Measurements from ENCODE around the gene MRE11.

The MRE11 gene

DNA sequence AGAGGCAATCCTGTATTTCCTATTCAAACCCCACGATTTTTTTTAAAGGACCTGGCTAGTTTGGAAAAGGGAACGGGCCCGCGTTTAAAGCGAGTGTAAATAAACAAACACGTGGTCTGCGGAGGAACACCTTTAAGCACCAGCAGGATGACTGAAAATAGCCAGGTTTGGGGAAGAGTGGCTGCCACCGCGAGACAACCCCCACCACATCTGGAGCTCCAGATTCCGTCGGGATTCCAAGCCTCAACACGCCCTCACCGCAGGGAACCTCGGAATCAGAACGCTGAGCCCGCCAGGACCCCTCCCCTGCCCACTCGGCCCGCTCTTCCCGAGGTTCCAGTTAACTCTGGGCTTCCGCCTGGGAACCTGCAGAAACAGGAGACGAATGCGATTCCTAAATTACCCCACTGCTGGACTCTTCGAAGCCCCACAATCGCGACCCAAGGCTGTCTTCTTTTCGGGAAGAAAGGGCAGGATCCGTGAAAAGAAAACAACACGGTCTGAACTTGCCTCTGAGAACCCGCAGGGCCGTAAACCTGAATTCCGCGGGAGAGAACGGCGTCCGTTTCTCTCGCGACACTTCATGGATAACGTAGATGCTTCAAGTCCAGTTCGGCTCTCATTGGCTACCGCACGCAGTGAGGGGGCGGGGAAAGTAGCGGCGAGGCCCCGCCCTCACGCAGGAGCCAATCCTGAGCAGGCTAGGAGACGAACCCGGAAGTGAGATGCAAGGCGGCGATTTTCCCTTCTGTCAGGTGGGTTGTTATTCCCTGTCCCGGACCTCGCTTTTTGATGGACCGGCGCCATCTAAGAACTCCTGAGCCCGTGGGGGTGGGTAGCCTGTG, at the start of gene MRE11, which contains the start of gene ANKRD49:
Gene MRE11, minus strand, starts transcription at position 564 of the 845 bp plus-strand sequence. CDS start 1,043 bp downstream, outside the sequence.
Gene ANKRD49, plus strand, starts transcription at position 704 of the 845 bp plus-strand sequence. CDS start 2,710 bp downstream, outside the sequence.
- peak within 1 kb of the TSS; percentile 91 for H3K4me3 Mint-ChIP-seq
- H3K27ac Mint-ChIP-seq = peak within 1 kb of the TSS; percentile 89
- peak; percentile 97 for DNase-seq (ENCODE audit: low spot score)
- H3K36me3 Mint-ChIP-seq (ENCODE audit: low read depth) = peaks cover 35% of the 10 kb centered on the region
- no peaks in the 10 kb centered on the region for H3K27me3 Mint-ChIP-seq (ENCODE audit: low read depth)
- peaks cover 36% of the 10 kb centered on the region for H3K4me1 Mint-ChIP-seq (ENCODE audit: low read depth)
- H3K9me3 Mint-ChIP-seq = no peaks in the 10 kb centered on the region

GRCh38 chr11:94539420-94539819, 45.8 kb upstream of the MRE11 start:
- peaks cover 27% of the 10 kb centered on the region for H3K27me3 Mint-ChIP-seq (ENCODE audit: low read depth)
- H3K36me3 Mint-ChIP-seq (ENCODE audit: low read depth) = no peaks in the 10 kb centered on the region
- H3K9me3 Mint-ChIP-seq = no peaks in the 10 kb centered on the region
- H3K27ac Mint-ChIP-seq = no peak overlapping the region
- no peak for DNase-seq (ENCODE audit: low spot score)
- no peak overlapping the region for H3K4me3 Mint-ChIP-seq
- peaks cover 9% of the 10 kb centered on the region for H3K4me1 Mint-ChIP-seq (ENCODE audit: low read depth)

- H3K27me3 Mint-ChIP-seq (ENCODE audit: low read depth) = peaks cover 41% of the 10 kb centered on the region
- H3K9me3 Mint-ChIP-seq = no peaks in the 10 kb centered on the region
- H3K4me3 Mint-ChIP-seq = no peak overlapping the region
- H3K27ac Mint-ChIP-seq = no peak overlapping the region
- no peaks in the 10 kb centered on the region for H3K36me3 Mint-ChIP-seq (ENCODE audit: low read depth)
- DNase-seq (ENCODE audit: low spot score) = no peak
- no peaks in the 10 kb centered on the region for H3K4me1 Mint-ChIP-seq (ENCODE audit: low read depth)
Observed at GRCh38 chr11:94537031-94537600, 43.5 kb upstream of the MRE11 start.

DNA sequence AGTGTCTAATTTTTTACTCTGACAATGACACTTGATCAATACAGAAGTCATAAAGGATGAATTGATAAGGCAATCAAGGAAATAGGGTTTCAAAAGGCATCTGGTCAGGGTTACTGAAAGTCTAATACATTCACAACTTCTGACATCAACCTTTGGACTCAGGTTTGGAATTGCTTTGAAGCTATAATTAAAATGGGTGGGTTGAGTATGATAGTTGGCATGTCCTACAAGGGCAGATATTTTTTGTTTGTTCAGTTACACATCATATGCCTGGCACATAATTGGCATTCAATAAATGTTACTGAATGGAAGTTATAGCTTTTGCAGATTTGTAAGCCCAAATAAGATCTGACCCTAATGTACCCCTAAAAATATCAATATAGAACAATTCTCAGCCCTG, 42.7 kb upstream of the MRE11 start:
- Mint-ChIP-seq H3K27me3 (ENCODE audit: low read depth) (peaks cover 41% of the 10 kb centered on the region), H3K9me3 (no peaks in the 10 kb centered on the region), H3K4me1 (ENCODE audit: low read depth) (no peaks in the 10 kb centered on the region), H3K27ac (no peak overlapping the region), H3K4me3 (no peak overlapping the region), H3K36me3 (ENCODE audit: low read depth) (no peaks in the 10 kb centered on the region)
- DNase-seq (ENCODE audit: low spot score) = no peak

GRCh38 chr11:94533696-94534630, 40.3 kb upstream of the MRE11 start:
- H3K36me3 Mint-ChIP-seq (ENCODE audit: low read depth) = no peaks in the 10 kb centered on the region
- H3K27ac Mint-ChIP-seq = no peak overlapping the region
- H3K4me3 Mint-ChIP-seq = no peak overlapping the region
- peaks cover 46% of the 10 kb centered on the region for H3K27me3 Mint-ChIP-seq (ENCODE audit: low read depth)
- DNase-seq (ENCODE audit: low spot score) = no peak
- no peaks in the 10 kb centered on the region for H3K9me3 Mint-ChIP-seq
- no peaks in the 10 kb centered on the region for H3K4me1 Mint-ChIP-seq (ENCODE audit: low read depth)

- no peak for DNase-seq (ENCODE audit: low spot score)
- H3K4me3 Mint-ChIP-seq = no peak overlapping the region
Observed at GRCh38 chr11:94533206-94533605, 39.6 kb upstream of the MRE11 start.

DNA sequence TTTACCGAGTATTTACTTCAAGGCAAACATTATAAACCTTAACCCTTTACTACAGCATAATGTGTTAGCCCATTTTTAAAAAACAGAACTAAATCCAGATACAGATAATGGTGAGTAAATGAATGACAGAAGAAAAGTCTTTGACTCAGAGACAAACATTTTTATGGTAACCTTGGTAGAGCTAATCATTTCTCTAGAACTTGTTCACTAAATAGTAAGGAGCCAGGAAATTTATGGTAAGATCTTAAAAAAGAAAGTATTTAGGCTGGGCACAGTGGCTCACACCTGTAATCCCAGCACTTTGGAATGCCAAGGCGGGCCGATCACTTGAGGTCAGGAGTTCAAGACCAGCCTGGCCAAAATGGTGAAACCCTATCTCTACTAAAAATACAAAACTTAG, 38.6 kb upstream of the MRE11 start:
- H3K9me3 Mint-ChIP-seq = no peaks in the 10 kb centered on the region
- no peak for DNase-seq (ENCODE audit: low spot score)
- H3K27me3 Mint-ChIP-seq (ENCODE audit: low read depth) = peaks cover 43% of the 10 kb centered on the region
- no peak overlapping the region for H3K4me3 Mint-ChIP-seq
- no peaks in the 10 kb centered on the region for H3K36me3 Mint-ChIP-seq (ENCODE audit: low read depth)
- no peak overlapping the region for H3K27ac Mint-ChIP-seq
- no peaks in the 10 kb centered on the region for H3K4me1 Mint-ChIP-seq (ENCODE audit: low read depth)

More at GRCh38 chr11:94533206-94533605, 39.6 kb upstream of the MRE11 start:
- peaks cover 46% of the 10 kb centered on the region for H3K27me3 Mint-ChIP-seq (ENCODE audit: low read depth)
- H3K36me3 Mint-ChIP-seq (ENCODE audit: low read depth) = no peaks in the 10 kb centered on the region
- H3K4me1 Mint-ChIP-seq (ENCODE audit: low read depth) = no peaks in the 10 kb centered on the region
- no peaks in the 10 kb centered on the region for H3K9me3 Mint-ChIP-seq
- H3K27ac Mint-ChIP-seq = no peak overlapping the region

GRCh38 chr11:94528551-94528950, 34.9 kb upstream of the MRE11 start:
- H3K27ac Mint-ChIP-seq = no peak overlapping the region
- no peak for DNase-seq (ENCODE audit: low spot score)
- no peak overlapping the region for H3K4me3 Mint-ChIP-seq
- peaks cover 42% of the 10 kb centered on the region for H3K27me3 Mint-ChIP-seq (ENCODE audit: low read depth)
- no peaks in the 10 kb centered on the region for H3K9me3 Mint-ChIP-seq
- H3K36me3 Mint-ChIP-seq (ENCODE audit: low read depth) = no peaks in the 10 kb centered on the region
- H3K4me1 Mint-ChIP-seq (ENCODE audit: low read depth) = no peaks in the 10 kb centered on the region

- H3K4me3 Mint-ChIP-seq = no peak overlapping the region
- H3K4me1 Mint-ChIP-seq (ENCODE audit: low read depth) = no peaks in the 10 kb centered on the region
- H3K27me3 Mint-ChIP-seq (ENCODE audit: low read depth) = peaks cover 36% of the 10 kb centered on the region
Observed at GRCh38 chr11:94526645-94527438, 33.2 kb upstream of the MRE11 start.

DNA sequence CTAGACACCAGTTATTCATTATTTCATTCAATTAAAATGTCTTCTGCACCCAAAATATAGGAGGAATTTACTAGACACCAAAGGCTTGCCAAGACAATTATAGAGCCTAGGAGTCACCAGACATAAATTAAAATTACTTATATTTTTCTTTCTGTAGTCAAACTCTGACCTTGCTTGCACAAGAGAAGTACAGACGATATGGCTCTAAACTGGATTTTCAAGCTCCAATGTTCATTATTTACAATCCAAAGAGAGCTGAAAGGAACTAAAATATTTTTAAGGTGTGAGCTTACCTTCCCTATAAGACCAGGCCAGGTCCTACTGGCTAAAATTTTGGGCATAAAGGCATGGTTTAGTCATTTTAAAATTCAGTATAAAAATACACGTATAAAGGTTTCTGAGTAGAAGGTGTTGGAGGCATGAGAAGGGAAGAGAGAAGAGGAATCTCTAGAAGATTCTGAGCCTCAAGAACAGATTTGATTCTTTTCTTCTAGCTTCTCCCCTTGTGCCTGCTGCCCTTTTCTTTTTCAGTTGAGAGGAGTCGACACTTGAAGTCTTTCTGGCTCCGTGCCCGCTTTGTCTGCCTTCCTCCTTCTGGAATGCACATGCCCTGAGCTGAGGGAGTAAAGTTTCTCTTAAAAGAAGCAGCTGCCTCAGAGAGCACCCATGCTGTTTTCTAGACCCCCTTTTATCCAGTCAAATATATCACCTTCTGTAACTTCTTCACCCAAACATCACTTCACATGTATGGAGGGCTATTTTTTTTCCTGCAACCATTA, 32.1 kb upstream of the MRE11 start:
- no peaks in the 10 kb centered on the region for H3K9me3 Mint-ChIP-seq
- no peaks in the 10 kb centered on the region for H3K4me1 Mint-ChIP-seq (ENCODE audit: low read depth)
- peaks cover 33% of the 10 kb centered on the region for H3K27me3 Mint-ChIP-seq (ENCODE audit: low read depth)
- no peak overlapping the region for H3K4me3 Mint-ChIP-seq
- no peak overlapping the region for H3K27ac Mint-ChIP-seq
- no peaks in the 10 kb centered on the region for H3K36me3 Mint-ChIP-seq (ENCODE audit: low read depth)
- no peak for DNase-seq (ENCODE audit: low spot score)

More at GRCh38 chr11:94526645-94527438, 33.2 kb upstream of the MRE11 start:
- no peak for DNase-seq (ENCODE audit: low spot score)
- Mint-ChIP-seq H3K27ac (no peak overlapping the region), H3K36me3 (ENCODE audit: low read depth) (no peaks in the 10 kb centered on the region), H3K9me3 (no peaks in the 10 kb centered on the region)

- no peak overlapping the region for H3K4me3 Mint-ChIP-seq
- no peaks in the 10 kb centered on the region for H3K36me3 Mint-ChIP-seq (ENCODE audit: low read depth)
Observed at GRCh38 chr11:94524341-94524740, 30.7 kb upstream of the MRE11 start.

DNA sequence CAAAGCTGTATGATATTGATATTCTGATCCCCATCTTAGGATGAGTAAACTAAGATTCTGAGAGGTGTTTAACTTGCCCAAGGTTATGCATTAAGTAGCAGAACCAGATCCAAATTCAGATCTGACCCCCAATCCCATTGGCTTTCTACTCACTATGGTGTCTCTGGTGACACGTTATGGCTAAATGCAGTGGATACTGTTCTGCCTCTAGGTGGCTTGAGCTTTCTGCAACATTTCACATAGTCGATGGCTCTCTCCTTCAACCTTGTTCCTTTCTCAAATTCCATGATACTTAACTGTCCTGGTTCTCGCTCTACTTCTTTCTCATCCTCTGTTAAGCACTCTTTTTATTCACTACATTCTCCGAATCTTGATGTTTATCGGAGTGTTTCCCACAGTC, 28.0 kb upstream of the MRE11 start:
- Mint-ChIP-seq H3K27ac (no peak overlapping the region), H3K4me1 (ENCODE audit: low read depth) (no peaks in the 10 kb centered on the region), H3K9me3 (no peaks in the 10 kb centered on the region), H3K4me3 (no peak overlapping the region), H3K36me3 (ENCODE audit: low read depth) (no peaks in the 10 kb centered on the region), H3K27me3 (ENCODE audit: low read depth) (peaks cover 18% of the 10 kb centered on the region)
- no peak for DNase-seq (ENCODE audit: low spot score)

More at GRCh38 chr11:94524341-94524740, 30.7 kb upstream of the MRE11 start:
- no peaks in the 10 kb centered on the region for H3K4me1 Mint-ChIP-seq (ENCODE audit: low read depth)
- peaks cover 30% of the 10 kb centered on the region for H3K27me3 Mint-ChIP-seq (ENCODE audit: low read depth)
- DNase-seq (ENCODE audit: low spot score) = no peak
- no peak overlapping the region for H3K27ac Mint-ChIP-seq
- H3K9me3 Mint-ChIP-seq = no peaks in the 10 kb centered on the region

Data from T-helper 2 cell treated with Interferon-gamma antibody and Interleukin-4, amounts not matched to agents 5 μg/mL and 100 μg/mL, for 36 hours (primary cell).